ENCODE data around the gene SELL. TPM values are rescaled to one million over a fixed set of nuclear protein-coding genes. Genes with fewer than 3 reads are reported as not detected.

Gene SELL
- total RNA-seq: 100 to 1,000 TPM; 297 to 316 TPM

- H3K4me3 Mint-ChIP-seq: peak within 1 kb of the TSS; percentile 82
- peaks cover 28% of the 10 kb centered on the region for H3K36me3 Mint-ChIP-seq (ENCODE audit: low read depth)
- ChIA-PET POLR2A (interaction anchor here (0.7 to 1.9 kb wide), 12 partner anchors 16 to 182 kb away, joined by 3 to 22 read pairs (median 4); partner anchors contain the start of genes F5 and SCYL3), CTCF (interaction anchor here (0.6 to 2.7 kb wide), 42 partner anchors 9 to 591 kb away, joined by 3 to 134 read pairs (median 4); partner anchors contain the start of genes F5 and METTL18)
- H3K4me1 Mint-ChIP-seq: peaks cover 28% of the 10 kb centered on the region
- DNase-seq: peak; percentile 83
- peak within 1 kb of the TSS; percentile 80 for H3K27ac Mint-ChIP-seq
- peaks cover 7% of the 10 kb centered on the region for H3K9me3 Mint-ChIP-seq
- H3K27me3 Mint-ChIP-seq: peaks cover 28% of the 10 kb centered on the region
Measured at GRCh38 chr1:169711469-169712308, at the start of gene SELL. TSS of gene SELL (minus strand) at chr1:169711620. CDS start at chr1:169711498, 122 bp downstream.

- ChIA-PET CTCF (no interaction called here), POLR2A (no interaction called here)
- Mint-ChIP-seq H3K4me3 (no peak overlapping the region), H3K27ac (no peak overlapping the region), H3K9me3 (no peaks in the 10 kb centered on the region), H3K4me1 (no peaks in the 10 kb centered on the region), H3K27me3 (peaks cover 5% of the 10 kb centered on the region), H3K36me3 (ENCODE audit: low read depth) (no peaks in the 10 kb centered on the region)
- DNase-seq: no peak
Measured at GRCh38 chr1:169759038-169759437, 47.6 kb upstream of the SELL start.

DNA sequence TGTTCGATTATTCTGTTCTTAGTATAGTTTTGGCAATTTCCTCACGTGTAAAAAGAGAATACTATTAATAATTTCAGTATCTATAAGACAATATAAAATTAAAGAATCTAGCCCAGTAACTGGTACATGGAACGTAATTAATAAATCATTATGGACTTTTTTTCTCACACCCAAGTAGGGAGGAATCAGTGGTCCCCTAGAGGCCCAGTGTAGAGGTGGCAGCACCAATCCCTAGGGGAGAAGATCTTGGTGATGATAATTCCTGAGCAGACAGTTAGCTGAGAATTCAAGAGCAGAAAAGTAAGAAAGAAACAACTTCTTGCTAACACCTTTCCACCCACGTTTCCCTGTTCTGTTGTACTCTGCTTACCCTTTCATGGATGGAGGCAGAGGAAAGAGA is 42.1 kb upstream of the SELL start:
- DNase-seq: no peak
- Mint-ChIP-seq H3K27ac (no peak overlapping the region), H3K9me3 (no peaks in the 10 kb centered on the region), H3K27me3 (peaks cover 12% of the 10 kb centered on the region), H3K4me1 (no peaks in the 10 kb centered on the region), H3K4me3 (no peak overlapping the region), H3K36me3 (ENCODE audit: low read depth) (no peaks in the 10 kb centered on the region)
- ChIA-PET CTCF (no interaction called here), POLR2A (no interaction called here)

- H3K27ac Mint-ChIP-seq: no peak overlapping the region
- CTCF ChIA-PET: no interaction called here
Measured at GRCh38 chr1:169750041-169750440, 38.6 kb upstream of the SELL start.

DNA sequence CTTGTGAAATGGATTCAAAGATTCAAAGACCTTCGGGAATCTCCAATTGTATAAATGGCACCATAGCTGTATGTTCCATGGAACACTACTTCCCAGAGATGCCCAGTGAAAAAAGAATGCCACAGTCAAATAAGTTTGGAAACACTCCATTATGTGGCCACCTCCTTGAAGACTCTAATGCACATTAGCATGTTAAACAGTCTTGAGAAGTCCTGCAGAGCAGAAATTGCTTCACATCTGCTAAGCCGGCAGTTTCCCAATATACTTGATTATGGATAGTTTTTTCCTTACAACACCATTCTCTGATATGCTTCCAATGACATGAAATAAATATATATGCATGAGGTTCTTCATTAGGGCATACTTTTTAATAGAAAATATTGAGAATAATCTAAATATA is 35.1 kb upstream of the SELL start:
- no peaks in the 10 kb centered on the region for H3K9me3 Mint-ChIP-seq
- peaks cover 19% of the 10 kb centered on the region for H3K27me3 Mint-ChIP-seq
- H3K36me3 Mint-ChIP-seq (ENCODE audit: low read depth): no peaks in the 10 kb centered on the region
- H3K4me1 Mint-ChIP-seq: no peaks in the 10 kb centered on the region
- no peak overlapping the region for H3K27ac Mint-ChIP-seq
- POLR2A ChIA-PET: no interaction called here
- no peak for DNase-seq
- CTCF ChIA-PET: interaction anchor here (0.6 kb wide), 1 partner anchor 256 kb away, joined by 4 read pairs; no protein-coding TSS in a partner anchor
- no peak overlapping the region for H3K4me3 Mint-ChIP-seq

More at GRCh38 chr1:169750041-169750440, 38.6 kb upstream of the SELL start:
- no peaks in the 10 kb centered on the region for H3K9me3 Mint-ChIP-seq
- no peak for DNase-seq
- no peaks in the 10 kb centered on the region for H3K36me3 Mint-ChIP-seq (ENCODE audit: low read depth)
- no peak overlapping the region for H3K4me3 Mint-ChIP-seq
- H3K4me1 Mint-ChIP-seq: no peaks in the 10 kb centered on the region
- peaks cover 18% of the 10 kb centered on the region for H3K27me3 Mint-ChIP-seq
- POLR2A ChIA-PET: no interaction called here

DNA sequence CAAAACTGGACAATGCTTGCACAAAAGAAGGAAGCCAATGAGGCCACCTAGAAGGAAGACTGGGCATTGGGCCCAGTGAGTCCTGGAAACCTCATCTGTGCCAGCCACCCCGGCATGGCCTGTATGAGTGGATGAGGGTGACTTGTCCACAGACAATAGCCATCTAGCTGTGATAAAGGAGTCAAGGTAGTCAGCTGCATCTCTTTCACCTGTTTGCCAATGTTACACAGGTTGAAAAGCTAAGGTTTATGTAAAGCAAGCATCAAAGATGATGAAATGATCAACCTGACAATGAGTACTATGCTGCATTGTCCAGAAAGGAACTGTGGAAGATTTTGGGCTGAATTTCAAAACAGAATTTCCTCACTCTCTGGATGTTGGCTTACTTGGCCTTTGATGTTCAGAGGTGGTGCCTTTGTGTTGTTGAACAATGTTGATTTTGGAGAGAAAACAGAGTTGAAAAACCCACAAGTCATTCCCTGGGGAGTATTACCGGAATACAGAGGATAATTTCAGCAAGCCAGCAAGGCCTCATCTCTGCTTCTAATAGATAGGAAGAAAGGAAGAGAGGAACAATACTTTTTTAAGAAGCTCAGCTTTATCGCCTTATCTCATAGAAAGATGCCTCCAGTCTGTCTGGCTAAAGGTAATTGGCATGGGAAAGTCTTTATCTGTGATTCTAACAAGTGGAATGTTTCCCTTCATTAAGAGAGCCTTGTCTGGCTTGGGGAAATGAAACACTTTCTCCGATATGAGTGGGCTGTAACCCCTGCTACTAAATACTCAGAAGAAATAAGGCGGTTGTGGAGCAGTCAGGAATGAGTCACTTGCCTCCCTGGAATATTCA is 33.8 kb upstream of the SELL start:
- Mint-ChIP-seq H3K9me3 (no peaks in the 10 kb centered on the region), H3K27ac (no peak overlapping the region), H3K4me3 (no peak overlapping the region), H3K27me3 (peaks cover 19% of the 10 kb centered on the region), H3K4me1 (no peaks in the 10 kb centered on the region), H3K36me3 (ENCODE audit: low read depth) (no peaks in the 10 kb centered on the region)
- ChIA-PET POLR2A (no interaction called here), CTCF (no interaction called here)
- no peak for DNase-seq

DNA sequence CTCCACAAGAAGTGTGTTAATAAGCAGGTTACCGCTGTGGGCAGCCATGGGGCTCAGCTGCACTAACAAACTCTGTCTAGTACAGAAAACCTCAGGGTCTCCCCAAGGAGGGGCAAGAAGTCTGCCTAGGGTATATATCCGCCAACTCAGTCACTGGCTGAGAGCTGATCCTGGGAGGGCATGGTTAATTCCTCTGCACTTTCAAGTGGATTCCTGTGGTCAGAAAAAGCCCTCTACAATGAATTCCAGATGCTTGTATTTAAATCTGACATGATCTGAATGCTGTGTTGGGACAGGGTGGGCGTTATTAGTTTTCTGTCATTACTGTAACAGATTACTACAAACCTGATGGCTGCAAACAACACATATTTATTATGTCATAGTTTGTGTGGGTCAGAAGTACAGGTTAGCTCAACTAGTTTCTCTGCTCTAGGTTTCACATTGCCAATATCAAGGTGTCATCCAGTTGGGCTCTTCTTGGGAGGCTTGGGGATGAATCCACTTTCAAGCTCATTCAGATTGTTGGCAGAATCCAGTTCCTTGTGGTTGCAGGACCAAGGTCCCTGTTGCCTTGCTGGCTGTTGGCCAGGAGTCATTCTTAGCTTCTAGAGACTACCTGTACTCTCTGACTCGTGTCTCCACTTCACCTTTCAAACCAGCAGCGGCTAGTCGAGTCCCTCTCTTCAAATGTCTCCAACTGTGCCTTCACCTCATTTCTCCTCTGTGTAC is 30.4 kb upstream of the SELL start:
- Mint-ChIP-seq H3K36me3 (ENCODE audit: low read depth) (no peaks in the 10 kb centered on the region), H3K4me3 (no peak overlapping the region), H3K27ac (no peak overlapping the region), H3K27me3 (peaks cover 22% of the 10 kb centered on the region), H3K9me3 (no peaks in the 10 kb centered on the region), H3K4me1 (no peaks in the 10 kb centered on the region)
- DNase-seq: no peak
- ChIA-PET CTCF (interaction anchor here (0.6 kb wide), 1 partner anchor 193 kb away, joined by 3 read pairs; no protein-coding TSS in a partner anchor), POLR2A (no interaction called here)

DNA sequence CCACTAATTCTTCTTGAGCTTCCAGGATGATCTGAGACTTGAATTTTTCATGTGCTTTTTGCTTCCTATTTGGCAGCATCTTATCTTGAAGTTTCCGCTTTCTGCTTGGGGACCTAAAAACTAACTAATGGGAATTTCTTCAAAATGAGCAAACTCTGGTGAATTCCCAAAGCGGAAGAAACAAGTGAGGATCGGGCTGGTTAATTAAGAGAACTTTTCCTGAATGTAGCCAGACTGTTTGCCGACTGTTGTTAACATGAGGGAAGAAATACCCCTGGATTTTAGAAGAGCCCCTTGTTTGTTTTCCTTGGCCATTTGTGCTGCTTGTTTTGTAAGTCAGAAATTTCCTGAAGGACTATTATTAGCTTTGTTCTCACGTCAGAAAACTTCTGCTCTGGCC is 28.6 kb upstream of the SELL start:
- CTCF ChIA-PET: no interaction called here
- H3K4me3 Mint-ChIP-seq: no peak overlapping the region
- POLR2A ChIA-PET: no interaction called here
- H3K4me1 Mint-ChIP-seq: no peaks in the 10 kb centered on the region
- H3K27ac Mint-ChIP-seq: no peak overlapping the region
- DNase-seq: no peak
- no peaks in the 10 kb centered on the region for H3K36me3 Mint-ChIP-seq (ENCODE audit: low read depth)
- H3K9me3 Mint-ChIP-seq: no peaks in the 10 kb centered on the region
- H3K27me3 Mint-ChIP-seq: peaks cover 27% of the 10 kb centered on the region

GRCh38 chr1:169733924-169734323 is 22.5 kb upstream of the SELL start, which contains the start of gene SELE:
TSS of gene SELE (minus strand) at chr1:169734079. CDS start at chr1:169733612, 467 bp downstream.
- H3K27me3 Mint-ChIP-seq: peaks cover 33% of the 10 kb centered on the region
- no peak for DNase-seq
- POLR2A ChIA-PET: no interaction called here
- no peaks in the 10 kb centered on the region for H3K9me3 Mint-ChIP-seq
- no peaks in the 10 kb centered on the region for H3K4me1 Mint-ChIP-seq
- H3K36me3 Mint-ChIP-seq (ENCODE audit: low read depth): no peaks in the 10 kb centered on the region
- CTCF ChIA-PET: interaction anchor here (0.7 kb wide), 1 partner anchor 710 kb away, joined by 3 read pairs; no protein-coding TSS in a partner anchor
- no peak within 1 kb of the TSS for H3K4me3 Mint-ChIP-seq
- H3K27ac Mint-ChIP-seq: no peak within 1 kb of the TSS

GRCh38 chr1:169731446-169731845 is 20.0 kb upstream of the SELL start:
- no peak for DNase-seq
- H3K27ac Mint-ChIP-seq: no peak overlapping the region
- H3K27me3 Mint-ChIP-seq: peaks cover 38% of the 10 kb centered on the region
- H3K4me3 Mint-ChIP-seq: no peak overlapping the region
- POLR2A ChIA-PET: no interaction called here
- no peaks in the 10 kb centered on the region for H3K4me1 Mint-ChIP-seq
- no peaks in the 10 kb centered on the region for H3K36me3 Mint-ChIP-seq (ENCODE audit: low read depth)
- H3K9me3 Mint-ChIP-seq: no peaks in the 10 kb centered on the region
- CTCF ChIA-PET: interaction anchor here (2.1 kb wide), 1 partner anchor 129 kb away, joined by 6 read pairs; no protein-coding TSS in a partner anchor

DNA sequence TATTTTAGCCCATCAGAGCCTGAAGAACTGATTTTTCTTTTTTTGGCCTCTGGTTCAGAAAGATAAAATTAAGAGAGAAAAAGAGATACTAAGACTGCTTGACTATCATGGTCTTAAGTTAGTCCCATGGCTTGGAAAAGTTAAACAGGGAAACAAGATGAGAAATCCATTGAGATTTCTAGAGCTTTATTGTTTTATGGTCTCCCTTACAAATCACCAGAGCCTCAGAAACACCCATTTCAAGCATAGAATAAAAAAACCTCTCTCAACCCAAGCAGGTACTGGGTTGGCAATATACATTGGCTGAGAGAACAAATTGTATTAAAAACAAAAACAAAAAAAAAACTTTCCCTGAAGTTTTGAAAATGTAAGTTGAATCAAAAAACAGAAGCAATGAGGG is 18.6 kb upstream of the SELL start:
- Mint-ChIP-seq H3K36me3 (ENCODE audit: low read depth) (no peaks in the 10 kb centered on the region), H3K27me3 (peaks cover 34% of the 10 kb centered on the region), H3K4me3 (no peak overlapping the region), H3K9me3 (no peaks in the 10 kb centered on the region), H3K4me1 (no peaks in the 10 kb centered on the region), H3K27ac (no peak overlapping the region)
- ChIA-PET POLR2A (no interaction called here), CTCF (interaction anchor here (2.1 kb wide), 1 partner anchor 128 kb away, joined by 6 read pairs; no protein-coding TSS in a partner anchor)
- DNase-seq: no peak

- no peaks in the 10 kb centered on the region for H3K9me3 Mint-ChIP-seq
- CTCF ChIA-PET: no interaction called here
- no peaks in the 10 kb centered on the region for H3K36me3 Mint-ChIP-seq (ENCODE audit: low read depth)
- H3K27ac Mint-ChIP-seq: no peak overlapping the region
- POLR2A ChIA-PET: no interaction called here
- no peak overlapping the region for H3K4me3 Mint-ChIP-seq
- DNase-seq: no peak
- peaks cover 35% of the 10 kb centered on the region for H3K27me3 Mint-ChIP-seq
- no peaks in the 10 kb centered on the region for H3K4me1 Mint-ChIP-seq
Measured at GRCh38 chr1:169727307-169727706, 15.9 kb upstream of the SELL start.

DNA sequence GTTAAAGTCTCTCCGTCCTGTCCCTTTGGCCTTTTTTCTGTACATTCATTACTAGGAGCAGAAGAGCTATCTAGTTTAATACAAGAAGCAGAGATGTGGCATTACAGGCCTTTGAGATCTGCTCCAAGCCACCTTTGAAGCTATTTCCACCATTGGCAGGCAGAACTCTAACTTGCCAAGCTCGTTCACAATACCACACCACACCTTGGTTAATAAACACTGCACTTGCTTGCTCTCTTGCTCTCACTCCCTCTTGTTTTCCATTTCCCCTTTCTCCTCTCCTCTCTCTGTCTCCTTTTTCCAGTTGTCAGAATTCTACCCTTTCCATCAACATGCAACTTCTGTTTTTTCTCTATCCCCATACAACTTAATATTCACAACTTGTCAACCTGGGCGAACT is 15.4 kb upstream of the SELL start:
- Mint-ChIP-seq H3K27ac (no peak overlapping the region), H3K36me3 (ENCODE audit: low read depth) (no peaks in the 10 kb centered on the region), H3K4me3 (no peak overlapping the region), H3K4me1 (no peaks in the 10 kb centered on the region), H3K9me3 (no peaks in the 10 kb centered on the region), H3K27me3 (peaks cover 35% of the 10 kb centered on the region)
- ChIA-PET CTCF (no interaction called here), POLR2A (no interaction called here)
- DNase-seq: no peak
